ENCODE measurements around the gene EXOC3L1. TPM values are rescaled to one million over a fixed set of nuclear protein-coding genes. Genes with fewer than 3 reads are reported as not detected.
A peak's percentile ranks its signal among the peaks of the same experiment; 100 is the strongest.

EXOC3L1 gene
- total and polyA plus RNA-seq, 5 experiments from 2014 or later = 0.20 to 0.32 (median 0.31) TPM; not detected in 2

DNA sequence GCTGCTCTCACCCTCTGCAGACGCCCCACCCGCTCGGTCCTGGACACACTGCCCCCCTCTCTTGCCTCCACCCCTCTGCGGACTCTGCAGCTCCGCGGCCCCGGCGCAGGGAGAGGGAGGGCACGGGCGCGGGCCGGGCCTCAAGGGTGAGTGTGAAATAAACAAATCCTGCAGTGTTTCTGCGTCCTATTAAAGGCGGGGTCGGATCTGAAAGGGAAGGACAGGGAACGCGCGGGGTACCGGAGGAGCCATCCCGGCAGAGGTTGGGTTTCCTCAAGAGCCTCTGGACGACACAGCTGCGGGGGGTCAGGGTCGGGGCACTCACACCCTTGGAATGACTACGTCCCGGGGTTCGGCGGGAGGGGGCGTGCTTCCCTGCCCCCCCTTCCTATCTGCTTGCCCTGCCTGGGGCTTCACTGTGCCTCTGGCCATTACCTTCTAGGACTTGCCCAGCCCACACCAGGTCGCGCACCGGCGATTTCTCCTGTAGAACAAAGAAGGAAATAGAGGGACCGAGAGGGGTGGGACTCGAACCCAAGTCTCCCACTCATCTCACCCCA lies 25.9 kb downstream of the EXOC3L1 start:
- Mint-ChIP-seq H3K4me1 (peaks cover 8 to 38% (median 21%) of the 10 kb centered on the region in 4 donors), H3K27me3 (peaks cover 14 to 73% (median 33%) of the 10 kb centered on the region in 5 donors), H3K36me3 (peaks cover 0 to 8% (median 0%) of the 10 kb centered on the region in 3 donors), H3K4me3 (peak overlapping the region in 8 of 10 donors; percentile 44 to 74 (median 55)), H3K9me3 (no peaks in the 10 kb centered on the region), H3K27ac (peak overlapping the region in 1 of 10 donors; percentile 59)
- POLR2A ChIA-PET = interaction anchor here (1.3 to 1.6 kb wide), 2 partner anchors 11 to 137 kb away, joined by 3 read pairs; no protein-coding TSS in a partner anchor
- ATAC-seq = no peak
- DNase-seq = no peak

DNA sequence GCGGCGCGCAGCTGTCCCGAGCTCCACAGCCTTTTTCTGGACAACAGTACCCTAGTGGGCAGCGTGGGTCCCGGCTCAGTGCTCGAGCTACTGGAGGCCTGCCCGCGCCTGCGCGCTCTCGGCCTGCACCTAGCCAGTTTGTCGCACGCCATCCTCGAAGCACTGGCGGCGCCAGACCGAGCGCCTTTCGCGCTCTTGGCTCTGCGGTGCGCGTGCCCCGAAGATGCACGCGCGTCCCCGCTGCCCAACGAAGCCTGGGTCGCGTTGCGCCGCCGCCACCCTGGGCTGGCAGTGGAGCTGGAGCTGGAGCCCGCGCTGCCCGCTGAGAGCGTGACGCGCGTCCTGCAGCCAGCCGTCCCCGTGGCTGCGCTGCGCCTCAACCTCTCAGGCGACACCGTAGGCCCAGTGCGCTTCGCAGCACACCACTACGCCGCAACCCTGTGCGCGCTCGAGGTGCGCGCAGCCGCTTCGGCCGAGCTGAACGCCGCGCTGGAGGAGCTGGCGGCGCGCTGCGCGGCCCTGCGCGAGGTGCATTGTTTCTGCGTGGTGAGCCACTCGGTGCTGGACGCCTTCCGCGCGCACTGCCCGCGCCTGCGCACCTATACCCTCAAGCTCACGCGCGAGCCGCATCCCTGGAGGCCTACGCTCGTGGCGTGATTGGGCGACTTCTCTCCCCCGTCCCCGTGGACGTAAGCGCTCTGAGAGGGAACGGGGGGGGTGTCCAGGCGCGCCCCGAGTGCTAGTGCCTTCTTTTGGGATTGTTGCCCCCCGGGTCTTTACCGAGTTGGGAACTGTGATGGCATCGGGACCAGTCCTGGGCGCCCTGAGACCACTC lies 26.6 kb downstream of the EXOC3L1 start:
- peak in 1 of 2 donors; percentile 3 for ATAC-seq
- Mint-ChIP-seq H3K4me3 (peak overlapping the region in 9 of 10 donors; percentile 36 to 74 (median 53)), H3K9me3 (no peaks in the 10 kb centered on the region), H3K4me1 (peaks cover 12 to 45% (median 28%) of the 10 kb centered on the region in 4 donors), H3K27ac (no peak overlapping the region), H3K36me3 (peaks cover 0 to 8% (median 0%) of the 10 kb centered on the region in 3 donors), H3K27me3 (peaks cover 12 to 66% (median 31%) of the 10 kb centered on the region in 5 donors)
- DNase-seq = peak in 1 of 10 donors; percentile 28
- POLR2A ChIA-PET = interaction anchor here (0.9 to 1.6 kb wide), 4 partner anchors 12 to 136 kb away, joined by 3 read pairs; partner anchors contain the start of gene B3GNT9

DNA sequence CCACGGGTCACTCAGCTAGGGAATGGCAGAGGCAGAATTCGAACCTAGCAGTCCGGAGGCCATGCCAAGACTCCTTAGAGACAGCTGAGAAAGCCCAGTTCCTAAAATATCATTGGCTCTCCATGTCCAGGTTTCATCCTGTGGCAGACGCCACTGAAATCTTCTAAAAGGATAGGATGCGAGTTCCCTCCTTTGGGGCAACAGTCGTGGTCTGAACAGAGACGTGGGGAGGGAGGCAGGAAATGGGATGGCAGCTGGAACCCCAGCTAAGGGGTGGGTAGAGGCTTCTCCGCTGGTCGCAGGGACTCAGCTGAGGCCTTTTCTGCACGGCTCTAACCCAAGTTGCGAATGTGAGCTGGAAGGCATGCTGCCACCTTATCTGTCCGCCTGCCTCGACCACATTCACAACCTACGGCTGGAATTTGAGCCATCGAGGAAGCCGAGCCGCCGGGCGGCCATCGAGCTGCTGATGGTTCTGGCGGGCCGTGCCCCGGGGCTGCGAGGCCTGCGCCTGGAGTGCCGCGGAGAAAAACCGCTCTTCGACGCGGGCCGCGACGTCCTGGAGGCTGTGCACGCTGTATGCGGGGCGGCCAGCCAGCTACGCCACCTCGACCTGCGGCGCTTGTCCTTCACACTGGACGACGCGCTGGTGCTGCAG lies 27.3 kb downstream of the EXOC3L1 start:
- POLR2A ChIA-PET = interaction anchor here (0.9 to 1.4 kb wide), 3 partner anchors 12 to 30 kb away, joined by 3 to 4 read pairs (median 3); partner anchors contain the start of gene B3GNT9
- peak overlapping the region in 8 of 10 donors; percentile 33 to 72 (median 59) for H3K4me3 Mint-ChIP-seq
- H3K27me3 Mint-ChIP-seq = peaks cover 10 to 58% (median 26%) of the 10 kb centered on the region in 5 donors
- H3K9me3 Mint-ChIP-seq = no peaks in the 10 kb centered on the region
- peaks cover 19 to 53% (median 35%) of the 10 kb centered on the region in 4 donors for H3K4me1 Mint-ChIP-seq
- H3K27ac Mint-ChIP-seq = no peak overlapping the region
- ATAC-seq (no peak), DNase-seq (no peak)
- peaks cover 0 to 8% (median 0%) of the 10 kb centered on the region in 3 donors for H3K36me3 Mint-ChIP-seq

DNA sequence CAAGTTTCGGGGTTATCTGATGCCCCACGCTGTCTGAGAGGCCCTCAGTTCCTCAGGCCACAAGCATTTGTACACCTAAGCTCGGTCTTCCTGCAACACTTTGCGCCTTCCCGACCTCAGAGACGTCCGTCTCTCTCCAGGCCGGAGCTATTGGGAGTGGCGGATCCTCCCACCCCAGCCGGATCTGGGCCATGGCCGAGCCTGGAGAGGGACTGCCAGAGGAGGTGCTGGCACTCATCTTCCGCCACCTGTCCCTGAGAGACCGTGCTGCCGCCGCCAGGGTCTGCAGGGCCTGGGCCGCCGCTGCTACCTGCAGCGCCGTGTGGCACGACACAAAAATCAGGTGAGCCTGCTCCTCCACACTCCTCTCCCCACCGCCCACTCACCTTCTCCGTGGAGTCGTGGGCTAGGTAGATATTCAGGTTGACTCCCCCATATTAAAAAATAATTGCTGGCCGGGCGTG lies 28.3 kb downstream of the EXOC3L1 start:
- Mint-ChIP-seq H3K27ac (no peak overlapping the region), H3K4me3 (peak overlapping the region in 6 of 10 donors; percentile 15 to 72 (median 41)), H3K4me1 (peaks cover 26 to 62% (median 44%) of the 10 kb centered on the region in 4 donors), H3K9me3 (no peaks in the 10 kb centered on the region), H3K36me3 (peaks cover 0 to 6% (median 0%) of the 10 kb centered on the region in 3 donors), H3K27me3 (peaks cover 8 to 49% (median 16%) of the 10 kb centered on the region in 5 donors)
- ATAC-seq (no peak), DNase-seq (no peak)
- POLR2A ChIA-PET = interaction anchor here (1.4 to 3.8 kb wide), 3 partner anchors 8 to 131 kb away, joined by 4 to 20 read pairs (median 8); partner anchors contain the start of gene NOL3

DNA sequence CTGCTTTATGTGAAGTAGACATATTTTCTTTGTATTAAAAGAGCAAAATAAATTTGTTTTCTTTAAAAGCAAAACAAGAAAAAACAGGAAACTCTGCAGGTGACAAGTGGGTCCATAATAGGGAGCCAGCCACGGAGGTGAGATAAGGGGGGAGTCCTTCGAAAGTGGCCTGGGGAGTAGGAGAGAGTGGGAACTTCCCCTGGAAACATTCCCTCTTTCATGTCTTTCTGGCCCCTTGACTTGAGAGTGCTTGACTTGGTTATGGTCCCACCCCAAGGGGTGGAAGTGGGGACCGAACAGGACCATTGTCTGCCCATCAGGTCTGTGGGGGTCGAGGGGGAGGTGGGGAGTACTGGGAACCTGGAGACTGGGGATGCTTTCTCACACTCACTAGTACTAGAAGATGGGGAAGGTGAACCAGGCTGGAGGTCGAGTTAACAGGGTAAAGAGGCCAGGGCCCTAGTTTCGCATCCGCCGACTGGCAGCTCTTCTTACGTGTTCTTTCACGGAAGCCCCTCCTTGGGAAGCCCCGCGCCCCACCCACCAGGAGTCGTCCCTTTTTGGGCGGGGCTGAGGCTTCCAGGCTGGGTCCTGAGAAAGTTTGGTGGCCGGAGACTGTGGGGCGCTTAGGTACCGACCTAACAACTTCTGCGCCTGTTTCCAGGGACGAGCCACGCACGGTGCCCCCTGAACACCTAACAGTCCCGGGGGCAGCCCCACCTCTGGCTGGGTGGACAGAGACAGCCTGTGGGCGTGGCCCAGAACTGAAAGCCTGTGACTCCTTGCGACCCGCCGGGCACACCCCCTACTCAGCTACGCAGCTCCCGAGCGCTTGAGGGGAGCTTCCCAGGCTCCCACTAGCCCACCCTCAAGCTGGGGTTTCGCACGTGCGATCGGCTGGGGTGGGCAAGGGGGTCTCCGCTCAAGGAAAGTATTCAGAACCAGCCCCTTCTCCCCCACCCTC lies 31.0 kb downstream of the EXOC3L1 start:
- POLR2A ChIA-PET = interaction anchor here (0.5 to 3.8 kb wide), 10 partner anchors 11 to 211 kb away, joined by 3 to 20 read pairs (median 4); partner anchors contain the start of genes MATCAP1, NOL3 and PHAF1
- H3K9me3 Mint-ChIP-seq = no peaks in the 10 kb centered on the region

DNA sequence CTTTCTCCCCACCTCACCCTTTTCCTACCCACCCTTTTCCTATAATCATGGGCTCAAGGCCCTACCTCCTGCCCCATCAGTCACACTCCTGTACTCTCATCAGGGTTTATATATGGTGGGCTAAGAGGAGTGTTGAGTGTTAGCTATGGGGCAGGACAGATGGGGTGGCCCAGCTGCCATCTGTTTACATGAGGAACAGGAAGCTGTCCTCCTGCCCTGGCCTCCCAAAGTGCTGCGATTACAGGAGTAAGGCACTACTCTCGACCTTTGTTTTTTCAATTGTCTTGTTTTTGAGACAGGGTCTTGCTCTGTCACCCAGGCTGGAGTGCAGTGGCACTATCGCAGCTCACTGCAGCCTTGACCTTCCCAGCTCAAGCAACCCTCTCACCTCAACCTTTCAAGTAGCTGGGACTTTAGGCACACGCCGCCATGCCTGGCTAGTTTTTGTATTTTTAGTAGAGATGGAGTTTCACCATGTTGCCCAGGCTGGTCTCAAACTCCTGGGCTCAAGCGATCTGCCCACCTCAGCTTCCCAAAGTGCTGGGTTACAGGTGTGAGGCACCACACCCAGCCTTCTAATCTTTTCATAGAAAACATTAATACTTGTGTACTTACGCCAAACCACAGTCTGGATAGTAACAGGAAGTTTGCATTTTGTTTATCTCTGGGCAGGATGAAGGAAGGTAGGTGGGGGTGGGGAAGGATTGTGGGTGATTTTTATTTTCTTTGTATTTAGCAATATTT lies 31.9 kb downstream of the EXOC3L1 start:
- POLR2A ChIA-PET = interaction anchor here (0.5 to 3.8 kb wide), 9 partner anchors 11 to 211 kb away, joined by 3 to 20 read pairs (median 3); partner anchors contain the start of genes CBFB, MATCAP1 and NOL3
- H3K27me3 Mint-ChIP-seq = peaks cover 5 to 25% (median 8%) of the 10 kb centered on the region in 5 donors
- peaks cover 26 to 70% (median 44%) of the 10 kb centered on the region in 4 donors for H3K4me1 Mint-ChIP-seq
- H3K4me3 Mint-ChIP-seq = peak overlapping the region; percentile 76 to 92 (median 89)
- H3K9me3 Mint-ChIP-seq = no peaks in the 10 kb centered on the region
- H3K36me3 Mint-ChIP-seq = peaks cover 0 to 4% (median 0%) of the 10 kb centered on the region in 3 donors
- H3K27ac Mint-ChIP-seq = peak overlapping the region; percentile 84 to 99 (median 93)
- DNase-seq (peak in 1 of 10 donors; percentile 15), ATAC-seq (no peak)

More for the DNA sequence above, 31.0 kb downstream of the EXOC3L1 start:
- Mint-ChIP-seq H3K27ac (peak overlapping the region; percentile 84 to 99 (median 93)), H3K27me3 (peaks cover 5 to 31% (median 8%) of the 10 kb centered on the region in 5 donors), H3K4me3 (peak overlapping the region; percentile 76 to 92 (median 89)), H3K4me1 (peaks cover 26 to 69% (median 43%) of the 10 kb centered on the region in 4 donors), H3K36me3 (peaks cover 0 to 4% (median 0%) of the 10 kb centered on the region in 3 donors)
- DNase-seq = peak; percentile 50 to 81 (median 57)
- peak; percentile 22 to 45 for ATAC-seq

DNA sequence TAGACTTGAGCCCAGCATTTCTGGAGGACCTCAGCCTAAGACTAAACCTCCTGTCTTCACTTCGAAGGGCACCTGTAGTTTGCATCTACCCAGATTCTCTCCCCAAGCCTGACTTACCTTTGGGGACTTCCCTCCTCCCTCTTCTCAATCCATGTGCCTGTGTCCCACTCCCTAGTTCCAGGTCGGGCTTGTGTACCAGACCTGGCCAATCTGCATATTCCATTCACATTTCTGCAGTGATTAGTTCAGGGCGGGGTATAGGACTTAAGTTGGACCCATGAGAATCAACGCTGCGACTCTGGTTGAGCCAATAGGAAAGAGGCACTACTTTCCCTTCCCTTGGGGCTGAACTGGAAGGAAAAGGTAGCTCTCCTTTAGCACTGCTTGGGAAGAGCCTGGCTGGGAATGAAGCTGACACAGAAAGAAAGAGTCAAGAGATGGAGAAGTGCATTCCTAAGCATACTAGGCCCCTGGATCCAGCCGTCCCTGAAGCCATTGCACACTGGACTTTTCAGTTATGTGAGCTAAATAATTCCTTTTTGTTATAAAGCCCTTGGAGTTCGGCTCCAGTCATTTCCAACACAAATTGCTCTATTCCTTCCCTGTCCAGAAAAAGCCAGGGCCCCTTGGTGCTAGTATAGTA lies 32.7 kb downstream of the EXOC3L1 start:
- ATAC-seq = no peak
- Mint-ChIP-seq H3K27ac (peak overlapping the region in 9 of 10 donors; percentile 89 to 99 (median 93)), H3K4me1 (peaks cover 28 to 67% (median 45%) of the 10 kb centered on the region in 4 donors), H3K36me3 (peaks cover 0 to 4% (median 0%) of the 10 kb centered on the region in 3 donors), H3K9me3 (no peaks in the 10 kb centered on the region), H3K4me3 (peak overlapping the region in 7 of 10 donors; percentile 39 to 92 (median 89)), H3K27me3 (peaks cover 2 to 19% (median 12%) of the 10 kb centered on the region in 5 donors)
- POLR2A ChIA-PET = interaction anchor here (0.9 to 1.2 kb wide), 2 partner anchors 128 to 143 kb away, joined by 3 read pairs; partner anchors contain the start of gene CBFB
- peak in 1 of 10 donors; percentile 23 for DNase-seq

DNA sequence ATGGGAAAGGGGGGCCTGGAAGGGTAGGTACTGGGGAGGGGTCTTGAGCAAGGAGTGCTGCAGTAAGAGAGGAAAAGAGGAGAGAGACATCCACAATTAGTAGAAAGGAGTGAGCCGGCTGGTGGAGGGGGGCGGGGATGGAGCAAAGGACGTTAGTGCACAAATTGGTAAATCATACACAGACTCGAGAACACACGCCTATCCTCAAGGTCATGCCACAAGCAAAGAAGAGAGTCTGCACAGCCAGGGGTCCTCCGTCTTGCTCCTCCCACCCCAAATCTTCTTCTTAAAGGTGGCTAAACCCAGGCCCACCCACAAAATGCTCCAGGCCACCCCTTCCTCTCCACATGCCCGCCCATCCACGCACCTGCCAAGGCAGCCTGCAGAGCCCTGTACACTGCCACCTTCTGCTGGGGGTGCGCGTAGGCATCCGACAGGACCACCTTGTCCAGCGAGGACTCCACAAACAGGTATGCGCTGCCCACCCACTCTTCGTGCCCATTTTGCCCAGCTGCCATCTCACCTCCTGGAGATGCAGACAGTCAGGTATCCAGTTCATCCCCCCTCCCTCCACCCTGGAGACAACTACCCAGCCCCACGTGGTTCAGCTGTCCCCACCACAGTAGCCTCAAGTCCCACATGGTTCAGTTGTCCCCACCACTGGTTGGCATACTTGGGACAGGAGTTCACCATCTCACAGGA lies 33.6 kb downstream of the EXOC3L1 start:
- H3K4me3 Mint-ChIP-seq = peak overlapping the region in 7 of 10 donors; percentile 4 to 56 (median 19)
- DNase-seq (peak in 1 of 10 donors; percentile 54), ATAC-seq (no peak)
- POLR2A ChIA-PET = no interaction called here
- H3K27me3 Mint-ChIP-seq = peaks cover 2 to 13% (median 7%) of the 10 kb centered on the region in 5 donors
- H3K4me1 Mint-ChIP-seq = peaks cover 28 to 60% (median 45%) of the 10 kb centered on the region in 4 donors
- H3K9me3 Mint-ChIP-seq = no peaks in the 10 kb centered on the region
- H3K27ac Mint-ChIP-seq = peak overlapping the region in 6 of 10 donors; percentile 18 to 93 (median 54)
- H3K36me3 Mint-ChIP-seq = peaks cover 0 to 4% (median 0%) of the 10 kb centered on the region in 3 donors

All from naive thymus-derived CD8-positive, alpha-beta T cell (primary cell).